Activated CD4-positive, alpha-beta T cell treated with anti-CD3 and anti-CD28 coated beads for 36 hours (primary cell): ENCODE results near the gene KRTAP19-1. TPM values are rescaled to one million over a fixed set of nuclear protein-coding genes. Genes with fewer than 3 reads are reported as not detected.

ENCODE experiments used
- ATAC-seq: fragments of 200-7000 bp; cut with Tn5 transposase; one replicate; pipeline ENCODE4 v1.10.0; 2021; ENCODE audit warnings: mild to moderate bottlenecking, moderate library complexity
- CTCF ChIA-PET: fragments of 350-600 bp; sonication (Branson Sonifier 250); formaldehyde crosslinking; loops from one replicate; lab custom pipeline; 2021; ENCODE audit warnings: antibody characterized with exemption; lab: Charles Lee
- POLR2A ChIA-PET: fragments of 350-600 bp; sonication (Branson Sonifier 250); formaldehyde crosslinking; loops from one replicate; lab custom pipeline; 2021; ENCODE audit warnings: antibody characterized with exemption, inconsistent platforms; lab: Charles Lee
- DNase-seq: peaks from one replicate; pipeline ENCODE4 v3.0.0-alpha.2; 2020
- H3K27ac Mint-ChIP-seq: one replicate; pipeline ENCODE4 v1.8.0; 2021; ENCODE audit warnings: mixed read lengths
- H3K27me3 Mint-ChIP-seq: one replicate; pipeline ENCODE4 v1.8.0; 2021; ENCODE audit warnings: mixed read lengths
- H3K36me3 Mint-ChIP-seq: one replicate; pipeline ENCODE4 v1.8.0; 2021; ENCODE audit warnings: low read depth, mixed read lengths
- H3K4me1 Mint-ChIP-seq: one replicate; pipeline ENCODE4 v1.8.0; 2021; ENCODE audit warnings: mixed read lengths
- H3K4me3 Mint-ChIP-seq: one replicate; pipeline ENCODE4 v1.8.0; 2021; ENCODE audit warnings: mild to moderate bottlenecking, moderate library complexity, mixed read lengths
- H3K9me3 Mint-ChIP-seq: one replicate; pipeline ENCODE4 v1.8.0; 2021; ENCODE audit warnings: low read depth, mixed read lengths
- intact Hi-C, 2 experiments: fragments of 100-400 bp; cut with DNase I in 1 of 2; cut with micrococcal nuclease in 1 of 2; formaldehyde crosslinking; loops; one replicate each; pipeline versions ENCODE4 v1.14.2 to v1.15.1; 2022 to 2024; cut with DNase I, micrococcal nuclease
- total RNA-seq, 2 experiments: library from RNA; stranded (reverse); gene quantifications; one replicate each; pipeline ENCODE4 v1.2.3, GENCODE V29; 2021

The KRTAP19-1 gene
- total RNA-seq, 2 experiments from 2014 or later, result not detected

- Mint-ChIP-seq H3K9me3 (no peaks in the 10 kb centered on the region), H3K4me3 (no peak overlapping the region), H3K36me3 (no peaks in the 10 kb centered on the region), H3K27me3 (peaks cover 11% of the 10 kb centered on the region), H3K4me1 (no peaks in the 10 kb centered on the region), H3K27ac (no peak overlapping the region)
- POLR2A ChIA-PET, result no interaction called here
- no peak for ATAC-seq
- CTCF ChIA-PET, result no interaction called here
- intact Hi-C loops, result no loop called here
- DNase-seq, result no peak
Measured at GRCh38 chr21:30468900-30469714, 11.1 kb downstream of the KRTAP19-1 start.

GRCh38 chr21:30463713-30464112 lies 16.5 kb downstream of the KRTAP19-1 start:
- Mint-ChIP-seq H3K9me3 (no peaks in the 10 kb centered on the region), H3K27me3 (peaks cover 4% of the 10 kb centered on the region), H3K4me3 (no peak overlapping the region), H3K4me1 (no peaks in the 10 kb centered on the region), H3K36me3 (no peaks in the 10 kb centered on the region), H3K27ac (no peak overlapping the region)
- ChIA-PET CTCF (interaction anchor here (1.0 kb wide), 1 partner anchor 116 kb away, joined by 3 read pairs; no protein-coding TSS in a partner anchor), POLR2A (no interaction called here)
- no peak for ATAC-seq
- no peak for DNase-seq
- intact Hi-C loops, result no loop called here

- CTCF ChIA-PET, result interaction anchor here (0.6 kb wide), 1 partner anchor 248 kb away, joined by 3 read pairs; no protein-coding TSS in a partner anchor
- Mint-ChIP-seq H3K27ac (no peak overlapping the region), H3K4me1 (peaks cover 6% of the 10 kb centered on the region), H3K4me3 (no peak overlapping the region), H3K9me3 (no peaks in the 10 kb centered on the region), H3K36me3 (no peaks in the 10 kb centered on the region), H3K27me3 (peaks cover 5% of the 10 kb centered on the region)
- ATAC-seq, result no peak
- intact Hi-C loops, result no loop called here
- POLR2A ChIA-PET, result no interaction called here
- DNase-seq, result no peak
Measured at GRCh38 chr21:30448514-30448913, 31.7 kb downstream of the KRTAP19-1 start.

DNA sequence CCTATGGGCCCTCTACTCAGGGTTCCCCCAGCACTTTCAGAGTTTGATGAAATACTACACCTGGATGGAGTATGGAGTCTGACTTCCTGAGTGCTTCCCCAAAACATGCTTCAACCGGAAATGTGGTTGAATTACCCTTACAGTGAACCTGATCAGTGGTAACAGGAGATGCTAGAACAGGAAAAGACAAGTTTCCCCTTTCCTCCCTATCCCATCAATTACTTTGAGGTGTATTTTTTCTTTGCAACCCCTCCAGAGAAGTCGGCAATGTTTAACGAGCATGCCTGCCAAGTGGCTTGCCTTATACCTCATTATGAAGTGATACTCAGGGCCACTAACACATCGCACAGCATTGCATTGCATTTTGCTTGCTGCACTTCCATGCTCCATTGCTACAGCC lies 33.1 kb downstream of the KRTAP19-1 start:
- H3K4me1 Mint-ChIP-seq, result peaks cover 6% of the 10 kb centered on the region
- no peak overlapping the region for H3K27ac Mint-ChIP-seq
- intact Hi-C loops, result no loop called here
- POLR2A ChIA-PET, result no interaction called here
- CTCF ChIA-PET, result interaction anchor here (1.4 kb wide), 1 partner anchor 13 kb away, joined by 3 read pairs; no protein-coding TSS in a partner anchor
- H3K4me3 Mint-ChIP-seq, result no peak overlapping the region
- no peaks in the 10 kb centered on the region for H3K9me3 Mint-ChIP-seq
- ATAC-seq (no peak), DNase-seq (no peak)
- no peaks in the 10 kb centered on the region for H3K36me3 Mint-ChIP-seq
- H3K27me3 Mint-ChIP-seq, result peaks cover 5% of the 10 kb centered on the region

DNA sequence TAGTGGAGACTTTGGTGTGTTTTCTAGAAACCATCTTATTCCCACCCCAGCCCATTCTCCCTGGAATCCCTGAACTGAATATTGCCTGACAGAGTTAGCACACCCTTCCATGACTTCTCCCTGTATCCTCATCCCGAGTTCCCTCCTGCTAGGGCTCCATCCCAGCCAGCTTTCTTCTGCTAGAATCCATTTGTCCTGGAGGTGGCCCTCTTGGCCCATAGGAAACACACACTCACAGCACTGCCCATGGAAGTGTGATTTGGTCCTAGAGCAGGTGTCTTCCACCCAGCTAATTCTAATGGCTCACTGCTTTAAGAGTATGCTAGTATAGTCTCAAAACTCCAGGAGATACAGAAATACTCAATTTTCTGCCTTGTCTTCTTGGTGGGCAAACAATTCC lies 36.0 kb downstream of the KRTAP19-1 start:
- peaks cover 6% of the 10 kb centered on the region for H3K4me1 Mint-ChIP-seq
- no peaks in the 10 kb centered on the region for H3K9me3 Mint-ChIP-seq

GRCh38 chr21:30443226-30443625 lies 36.9 kb downstream of the KRTAP19-1 start:
- H3K27ac Mint-ChIP-seq, result no peak overlapping the region
- intact Hi-C loops, result no loop called here

More for the DNA sequence above, 36.0 kb downstream of the KRTAP19-1 start:
- Mint-ChIP-seq H3K4me3 (no peak overlapping the region), H3K27me3 (peaks cover 4% of the 10 kb centered on the region), H3K36me3 (no peaks in the 10 kb centered on the region), H3K27ac (no peak overlapping the region)
- ATAC-seq (no peak), DNase-seq (no peak)
- ChIA-PET POLR2A (no interaction called here), CTCF (interaction anchor here (0.7 to 1.1 kb wide), 2 partner anchors 137 to 561 kb away, joined by 3 read pairs; no protein-coding TSS in a partner anchor)
- intact Hi-C loops, result no loop called here

DNA sequence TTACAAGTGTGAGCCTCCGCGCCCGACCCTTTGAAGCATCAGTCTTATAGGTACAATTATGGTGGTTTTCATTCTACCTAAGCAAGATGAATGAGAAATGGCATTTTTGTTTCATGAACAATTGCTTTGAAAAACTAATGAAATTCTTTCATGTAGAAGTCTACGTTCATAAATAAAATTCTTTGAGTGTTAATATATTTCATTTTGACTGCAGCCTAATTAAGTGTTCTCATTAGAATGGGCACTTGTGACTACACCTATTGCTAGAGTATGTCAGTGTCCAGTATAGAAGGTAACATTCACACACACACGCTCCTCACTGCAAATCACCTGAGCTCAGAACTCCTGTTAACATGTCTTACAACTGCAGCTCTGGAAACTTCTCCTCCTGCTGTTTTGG lies 40.2 kb downstream of the KRTAP19-1 start, which contains the start of gene KRTAP15-1:
Gene KRTAP15-1, plus strand, starts transcription at position 301 of the 400 bp plus-strand sequence. Its CDS starts 53 bp downstream, at position 354.
- POLR2A ChIA-PET, result no interaction called here

More at GRCh38 chr21:30443226-30443625, 36.9 kb downstream of the KRTAP19-1 start:
- Mint-ChIP-seq H3K4me1 (peaks cover 6% of the 10 kb centered on the region), H3K4me3 (no peak overlapping the region), H3K36me3 (no peaks in the 10 kb centered on the region), H3K9me3 (no peaks in the 10 kb centered on the region), H3K27me3 (peaks cover 6% of the 10 kb centered on the region)
- ATAC-seq (no peak), DNase-seq (no peak)
- ChIA-PET CTCF (interaction anchor here (0.6 to 0.8 kb wide), 4 partner anchors 9 to 417 kb away, joined by 3 to 4 read pairs (median 4); no protein-coding TSS in a partner anchor), POLR2A (no interaction called here)

DNA sequence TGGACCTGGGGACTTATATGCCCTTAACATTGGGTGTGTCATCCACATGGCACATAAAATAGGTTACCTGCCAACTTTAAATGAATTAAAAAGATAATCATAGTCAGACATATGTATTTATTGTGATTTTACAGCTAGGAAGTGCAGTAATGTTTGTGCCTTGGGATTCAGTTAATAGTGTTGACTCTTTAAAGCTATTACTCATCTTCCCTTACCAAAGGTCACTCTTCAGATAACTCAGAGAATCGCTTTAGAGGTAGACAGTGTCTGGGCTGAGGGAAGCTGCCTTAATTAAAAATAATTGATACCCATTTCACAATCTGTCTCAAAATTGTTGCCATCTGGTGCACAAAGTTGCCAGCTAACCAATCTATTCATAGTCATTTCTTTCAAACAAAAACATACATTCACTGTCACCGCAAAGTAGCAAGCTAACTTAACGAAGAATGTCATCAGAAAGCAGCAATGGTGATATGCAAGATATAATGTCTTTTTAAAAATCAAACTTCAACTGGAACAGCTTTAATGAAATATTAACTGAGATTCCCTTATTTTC lies 43.1 kb downstream of the KRTAP19-1 start:
- H3K9me3 Mint-ChIP-seq, result no peaks in the 10 kb centered on the region
- H3K27ac Mint-ChIP-seq, result no peak overlapping the region
- CTCF ChIA-PET, result no interaction called here
- H3K4me1 Mint-ChIP-seq, result no peaks in the 10 kb centered on the region
- DNase-seq, result no peak
- ATAC-seq, result no peak
- no peak overlapping the region for H3K4me3 Mint-ChIP-seq
- intact Hi-C loops, result loop anchor here in 1 of 2 experiments (10.0 kb wide), 1 partner anchor 62 kb away; the partner anchor contains the start of gene KRTAP13-2
- H3K27me3 Mint-ChIP-seq, result peaks cover 6% of the 10 kb centered on the region
- H3K36me3 Mint-ChIP-seq, result no peaks in the 10 kb centered on the region
- POLR2A ChIA-PET, result no interaction called here

More for the DNA sequence above, 40.2 kb downstream of the KRTAP19-1 start, which contains the start of gene KRTAP15-1:
- no peaks in the 10 kb centered on the region for H3K36me3 Mint-ChIP-seq
- DNase-seq (no peak), ATAC-seq (no peak)
- no peaks in the 10 kb centered on the region for H3K9me3 Mint-ChIP-seq
- intact Hi-C loops, result loop anchor here in 1 of 2 experiments (10.0 kb wide), 1 partner anchor 65 kb away; the partner anchor contains the start of gene KRTAP13-2
- H3K4me1 Mint-ChIP-seq, result no peaks in the 10 kb centered on the region
- peaks cover 4% of the 10 kb centered on the region for H3K27me3 Mint-ChIP-seq
- H3K27ac Mint-ChIP-seq, result no peak within 1 kb of the TSS
- CTCF ChIA-PET, result no interaction called here
- no peak within 1 kb of the TSS for H3K4me3 Mint-ChIP-seq

GRCh38 chr21:30434033-30434631 lies 46.0 kb downstream of the KRTAP19-1 start:
- Mint-ChIP-seq H3K4me3 (no peak overlapping the region), H3K27ac (no peak overlapping the region), H3K36me3 (no peaks in the 10 kb centered on the region), H3K27me3 (peaks cover 15% of the 10 kb centered on the region), H3K4me1 (no peaks in the 10 kb centered on the region), H3K9me3 (no peaks in the 10 kb centered on the region)
- intact Hi-C loops, result loop anchor here in 1 of 2 experiments (10.0 kb wide), 1 partner anchor 59 kb away; the partner anchor contains the start of gene KRTAP13-2
- ChIA-PET POLR2A (no interaction called here), CTCF (interaction anchor here (0.6 to 2.4 kb wide), 13 partner anchors 9 to 513 kb away, joined by 3 to 9 read pairs (median 3); no protein-coding TSS in a partner anchor)
- ATAC-seq, result peak; percentile 49
- peak; percentile 43 for DNase-seq

GRCh38 chr21:30430170-30430655 lies 50.0 kb downstream of the KRTAP19-1 start, which contains the start of gene KRTAP13-4:
TSS of gene KRTAP13-4 (plus strand) at chr21:30430220. CDS start at chr21:30430276, 56 bp downstream.
- DNase-seq (no peak), ATAC-seq (no peak)
- peaks cover 11% of the 10 kb centered on the region for H3K27me3 Mint-ChIP-seq
- no peaks in the 10 kb centered on the region for H3K9me3 Mint-ChIP-seq
- ChIA-PET CTCF (no interaction called here), POLR2A (no interaction called here)
- H3K4me1 Mint-ChIP-seq, result no peaks in the 10 kb centered on the region
- no peaks in the 10 kb centered on the region for H3K36me3 Mint-ChIP-seq
- intact Hi-C loops, result loop anchor here in 1 of 2 experiments (10.0 kb wide), 1 partner anchor 55 kb away; the partner anchor contains the start of gene KRTAP13-2
- H3K4me3 Mint-ChIP-seq, result no peak within 1 kb of the TSS
- H3K27ac Mint-ChIP-seq, result no peak within 1 kb of the TSS
